ENCODE data around the gene SLC22A1. TPM values are rescaled to one million over a fixed set of nuclear protein-coding genes. Genes with fewer than 3 reads are reported as not detected.
"Not testable (repeated sequence)": the region's sequence is repeated elsewhere in the genome, so short reads cannot be mapped to it uniquely, and the experiment has no call there.

SLC22A1 gene
- total RNA-seq, 1 donor from 2014 or later, result 3.2 TPM

DNA sequence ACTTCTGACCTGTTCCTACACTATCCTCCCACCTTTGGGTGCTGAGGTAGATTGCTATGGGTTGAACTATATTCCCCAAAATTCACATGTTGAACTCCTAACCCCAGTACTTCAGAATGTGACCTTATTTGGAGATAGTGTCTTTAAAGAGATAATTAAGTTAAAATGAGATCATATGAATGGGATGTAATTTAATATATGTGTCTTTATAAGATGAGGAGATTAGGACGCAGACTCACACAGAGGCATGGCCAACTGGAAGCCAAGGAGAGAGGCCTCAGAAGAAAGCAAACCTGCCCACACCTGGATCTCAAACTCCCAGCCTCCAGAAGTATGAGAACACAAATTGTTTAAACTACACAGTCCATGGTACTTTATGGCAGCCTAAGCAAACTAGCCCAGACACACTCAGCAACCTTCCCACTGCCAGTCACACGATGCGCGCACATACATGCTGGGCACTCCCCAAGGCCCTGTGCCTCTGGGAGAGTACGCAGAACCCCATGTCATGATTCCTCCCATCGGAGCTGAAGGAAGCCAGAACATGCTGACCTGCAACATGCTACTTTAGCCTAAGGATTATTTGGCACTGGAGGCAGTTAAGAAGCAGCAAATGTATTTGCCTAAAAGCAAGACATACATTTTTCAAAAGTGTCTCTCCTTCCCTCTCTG lies 8.9 kb upstream of the SLC22A1 start:
- Histone ChIP-seq H3K4me1 (ENCODE audit: insufficient read depth, low read length) (no peaks in the 10 kb centered on the region), H3K4me3 (ENCODE audit: insufficient read depth, low read depth, low read length) (no peak overlapping the region), H3K36me3 (ENCODE audit: insufficient read depth, low read length) (peaks cover under 1% of the 10 kb centered on the region), H3K9me3 (ENCODE audit: insufficient read depth, low read depth, low read length) (peaks cover 4% of the 10 kb centered on the region), H4K20me1 (ENCODE audit: insufficient read depth, low read length) (no peaks in the 10 kb centered on the region), H3K27me3 (ENCODE audit: insufficient read depth, low read length) (no peaks in the 10 kb centered on the region), H3K79me2 (ENCODE audit: insufficient read depth, low read length) (no peaks in the 10 kb centered on the region), H3K9ac (ENCODE audit: low read length) (no peak overlapping the region), H3K27ac (ENCODE audit: low read depth, low read length) (no peak overlapping the region), H3K4me2 (ENCODE audit: low read length) (no peak overlapping the region), H2AFZ (ENCODE audit: low read depth, low read length) (no peak overlapping the region)
- Mint-ChIP-seq H3K4me1 (ENCODE audit: low read depth, unreplicated experiment) (peaks cover 5% of the 10 kb centered on the region), H3K27ac (ENCODE audit: unreplicated experiment) (no peak overlapping the region), H3K27me3 (ENCODE audit: low read depth, unreplicated experiment) (no peaks in the 10 kb centered on the region), H3K9me3 (ENCODE audit: unreplicated experiment) (no peaks in the 10 kb centered on the region), H3K4me3 (ENCODE audit: unreplicated experiment) (no peak overlapping the region), H3K36me3 (ENCODE audit: low read depth, unreplicated experiment) (peaks cover 17% of the 10 kb centered on the region)
- DNase-seq (ENCODE audit: low read depth) (no peak), FAIRE-seq (no peak)
- TF ChIP-seq EZH2 (IDR thresholded peaks at IDR 0.05; ENCODE audit: insufficient read depth, low read length), result no peak
- TF ChIP-seq, protein P1, sequence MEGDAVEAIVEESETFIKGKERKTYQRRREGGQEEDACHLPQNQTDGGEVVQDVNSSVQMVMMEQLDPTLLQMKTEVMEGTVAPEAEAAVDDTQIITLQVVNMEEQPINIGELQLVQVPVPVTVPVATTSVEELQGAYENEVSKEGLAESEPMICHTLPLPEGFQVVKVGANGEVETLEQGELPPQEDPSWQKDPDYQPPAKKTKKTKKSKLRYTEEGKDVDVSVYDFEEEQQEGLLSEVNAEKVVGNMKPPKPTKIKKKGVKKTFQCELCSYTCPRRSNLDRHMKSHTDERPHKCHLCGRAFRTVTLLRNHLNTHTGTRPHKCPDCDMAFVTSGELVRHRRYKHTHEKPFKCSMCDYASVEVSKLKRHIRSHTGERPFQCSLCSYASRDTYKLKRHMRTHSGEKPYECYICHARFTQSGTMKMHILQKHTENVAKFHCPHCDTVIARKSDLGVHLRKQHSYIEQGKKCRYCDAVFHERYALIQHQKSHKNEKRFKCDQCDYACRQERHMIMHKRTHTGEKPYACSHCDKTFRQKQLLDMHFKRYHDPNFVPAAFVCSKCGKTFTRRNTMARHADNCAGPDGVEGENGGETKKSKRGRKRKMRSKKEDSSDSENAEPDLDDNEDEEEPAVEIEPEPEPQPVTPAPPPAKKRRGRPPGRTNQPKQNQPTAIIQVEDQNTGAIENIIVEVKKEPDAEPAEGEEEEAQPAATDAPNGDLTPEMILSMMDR (IDR thresholded peaks at IDR 0.05; ENCODE audit: insufficient read depth, low read depth, low read length), result no peak

DNA sequence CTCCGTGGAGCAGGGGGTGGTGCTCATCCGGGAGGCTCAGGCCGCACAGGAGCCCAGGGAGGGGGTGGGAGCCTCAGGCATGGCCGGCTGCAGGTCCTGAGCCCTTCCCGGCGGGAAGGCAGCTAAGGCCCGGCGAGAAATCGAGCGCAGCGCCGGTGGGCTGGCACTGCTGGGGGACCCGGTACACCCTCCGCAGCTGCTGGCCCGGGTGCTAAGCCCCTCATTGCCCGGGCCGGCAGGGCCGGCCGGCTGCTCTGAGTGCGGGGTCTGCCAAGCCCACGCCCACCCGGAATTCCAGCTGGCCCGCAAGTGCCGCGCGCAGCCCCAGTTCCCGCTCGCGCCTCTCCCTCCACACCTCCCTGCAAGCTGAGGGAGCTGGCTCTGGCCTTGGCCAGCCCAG lies 7.1 kb upstream of the SLC22A1 start:
- H3K27ac Mint-ChIP-seq (ENCODE audit: unreplicated experiment); FAIRE-seq; H3K4me3 ChIP-seq (ENCODE audit: insufficient read depth, low read depth, low read length); H3K27ac ChIP-seq (ENCODE audit: low read depth, low read length); H3K27me3 Mint-ChIP-seq (ENCODE audit: low read depth, unreplicated experiment); H3K4me1 Mint-ChIP-seq (ENCODE audit: low read depth, unreplicated experiment); H4K20me1 ChIP-seq (ENCODE audit: insufficient read depth, low read length); DNase-seq (ENCODE audit: low read depth); H3K9me3 Mint-ChIP-seq (ENCODE audit: unreplicated experiment); H3K4me1 ChIP-seq (ENCODE audit: insufficient read depth, low read length); H3K27me3 ChIP-seq (ENCODE audit: insufficient read depth, low read length); H2AFZ ChIP-seq (ENCODE audit: low read depth, low read length); H3K79me2 ChIP-seq (ENCODE audit: insufficient read depth, low read length); H3K9ac ChIP-seq (ENCODE audit: low read length); H3K4me3 Mint-ChIP-seq (ENCODE audit: unreplicated experiment); H3K4me2 ChIP-seq (ENCODE audit: low read length); H3K36me3 ChIP-seq (ENCODE audit: insufficient read depth, low read length); H3K9me3 ChIP-seq (ENCODE audit: insufficient read depth, low read depth, low read length): not testable (repeated sequence)
- peaks cover 17% of the 10 kb centered on the region for H3K36me3 Mint-ChIP-seq (ENCODE audit: low read depth, unreplicated experiment)

DNA sequence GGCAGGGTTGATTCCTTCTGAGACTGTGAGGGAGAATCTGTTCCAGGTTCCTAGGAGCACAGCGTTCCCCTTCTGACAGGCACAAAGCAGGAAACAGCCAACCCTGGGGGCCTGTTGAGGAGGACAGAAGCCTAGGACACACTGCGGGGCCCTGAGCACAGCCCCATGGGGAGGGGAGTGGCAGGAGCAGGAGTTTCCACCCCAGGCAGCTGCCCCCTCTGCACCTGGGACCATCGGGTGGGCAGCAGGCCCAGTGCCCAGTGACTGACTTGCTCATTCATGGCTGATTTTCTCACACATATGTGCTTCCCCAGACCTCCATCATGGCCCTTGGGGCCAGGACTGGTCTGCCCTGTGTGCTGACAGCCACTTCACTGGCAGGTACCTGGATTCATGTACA lies 6.2 kb upstream of the SLC22A1 start:
- no peaks in the 10 kb centered on the region for H3K79me2 ChIP-seq (ENCODE audit: insufficient read depth, low read length)
- TF ChIP-seq, protein P1 (IDR thresholded peaks at IDR 0.05; ENCODE audit: insufficient read depth, low read depth, low read length), result no peak
- no peak for TF ChIP-seq EZH2 (IDR thresholded peaks at IDR 0.05; ENCODE audit: insufficient read depth, low read length)
- H3K4me3 ChIP-seq (ENCODE audit: insufficient read depth, low read depth, low read length), result no peak overlapping the region
- H3K9ac ChIP-seq (ENCODE audit: low read length), result no peak overlapping the region
- H3K27ac ChIP-seq (ENCODE audit: low read depth, low read length), result no peak overlapping the region
- DNase-seq (ENCODE audit: low read depth) (no peak), FAIRE-seq (no peak)
- H3K4me3 Mint-ChIP-seq (ENCODE audit: unreplicated experiment), result no peak overlapping the region
- no peak overlapping the region for H2AFZ ChIP-seq (ENCODE audit: low read depth, low read length)
- H3K27me3 ChIP-seq (ENCODE audit: insufficient read depth, low read length), result no peaks in the 10 kb centered on the region
- no peaks in the 10 kb centered on the region for H3K36me3 ChIP-seq (ENCODE audit: insufficient read depth, low read length)
- no peaks in the 10 kb centered on the region for H3K27me3 Mint-ChIP-seq (ENCODE audit: low read depth, unreplicated experiment)
- no peak overlapping the region for H3K27ac Mint-ChIP-seq (ENCODE audit: unreplicated experiment)
- H3K9me3 ChIP-seq (ENCODE audit: insufficient read depth, low read depth, low read length), result peaks cover 6% of the 10 kb centered on the region
- H3K9me3 Mint-ChIP-seq (ENCODE audit: unreplicated experiment), result no peaks in the 10 kb centered on the region
- H4K20me1 ChIP-seq (ENCODE audit: insufficient read depth, low read length), result no peaks in the 10 kb centered on the region
- H3K4me1 Mint-ChIP-seq (ENCODE audit: low read depth, unreplicated experiment), result peaks cover 5% of the 10 kb centered on the region
- no peaks in the 10 kb centered on the region for H3K4me1 ChIP-seq (ENCODE audit: insufficient read depth, low read length)
- H3K4me2 ChIP-seq (ENCODE audit: low read length), result no peak overlapping the region
- H3K36me3 Mint-ChIP-seq (ENCODE audit: low read depth, unreplicated experiment), result peaks cover 19% of the 10 kb centered on the region

All from astrocyte (in vitro differentiated cells and primary cell).